Bladder microvascular endothelial cell (primary cell): ENCODE data around the gene CNTLN. TPM values are rescaled to one million over a fixed set of nuclear protein-coding genes. Genes with fewer than 3 reads are reported as not detected.

Experiments
- total RNA-seq: library from RNA; depleted of rRNA; stranded (reverse); fragments of >200 nt; gene quantifications from 2 replicates; pipeline ENCODE4 v1.2.3, GENCODE V29; 2014

CNTLN gene, protein sequence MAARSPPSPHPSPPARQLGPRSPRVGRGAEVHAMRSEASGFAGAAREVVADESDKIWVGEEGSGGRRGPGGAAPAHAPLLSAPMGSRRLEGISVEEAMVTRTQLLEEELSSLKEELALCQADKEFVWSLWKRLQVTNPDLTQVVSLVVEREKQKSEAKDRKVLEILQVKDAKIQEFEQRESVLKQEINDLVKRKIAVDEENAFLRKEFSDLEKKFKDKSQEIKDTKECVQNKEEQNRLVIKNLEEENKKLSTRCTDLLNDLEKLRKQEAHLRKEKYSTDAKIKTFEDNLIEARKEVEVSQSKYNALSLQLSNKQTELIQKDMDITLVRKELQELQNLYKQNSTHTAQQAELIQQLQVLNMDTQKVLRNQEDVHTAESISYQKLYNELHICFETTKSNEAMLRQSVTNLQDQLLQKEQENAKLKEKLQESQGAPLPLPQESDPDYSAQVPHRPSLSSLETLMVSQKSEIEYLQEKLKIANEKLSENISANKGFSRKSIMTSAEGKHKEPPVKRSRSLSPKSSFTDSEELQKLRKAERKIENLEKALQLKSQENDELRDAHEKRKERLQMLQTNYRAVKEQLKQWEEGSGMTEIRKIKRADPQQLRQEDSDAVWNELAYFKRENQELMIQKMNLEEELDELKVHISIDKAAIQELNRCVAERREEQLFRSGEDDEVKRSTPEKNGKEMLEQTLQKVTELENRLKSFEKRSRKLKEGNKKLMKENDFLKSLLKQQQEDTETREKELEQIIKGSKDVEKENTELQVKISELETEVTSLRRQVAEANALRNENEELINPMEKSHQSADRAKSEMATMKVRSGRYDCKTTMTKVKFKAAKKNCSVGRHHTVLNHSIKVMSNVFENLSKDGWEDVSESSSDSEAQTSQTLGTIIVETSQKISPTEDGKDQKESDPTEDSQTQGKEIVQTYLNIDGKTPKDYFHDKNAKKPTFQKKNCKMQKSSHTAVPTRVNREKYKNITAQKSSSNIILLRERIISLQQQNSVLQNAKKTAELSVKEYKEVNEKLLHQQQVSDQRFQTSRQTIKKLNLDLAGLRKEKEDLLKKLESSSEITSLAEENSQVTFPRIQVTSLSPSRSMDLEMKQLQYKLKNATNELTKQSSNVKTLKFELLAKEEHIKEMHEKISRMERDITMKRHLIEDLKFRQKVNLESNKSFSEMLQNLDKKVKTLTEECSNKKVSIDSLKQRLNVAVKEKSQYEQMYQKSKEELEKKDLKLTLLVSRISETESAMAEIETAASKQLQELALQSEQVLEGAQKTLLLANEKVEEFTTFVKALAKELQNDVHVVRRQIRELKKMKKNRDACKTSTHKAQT (N-terminal part only)
- 6.6 and 11.1 TPM in 2 replicates for total RNA-seq

GRCh38 chr9:17134396-17135294 lies at the start of gene CNTLN:
Gene CNTLN, plus strand, starts transcription at chr9:17135040. Its CDS starts 26 bp downstream, at chr9:17135066.

